GM23338 (cell line): Measurements from ENCODE around the gene STAU1. TPM values are rescaled to one million over a fixed set of nuclear protein-coding genes. Genes with fewer than 3 reads are reported as not detected.

Source experiments
- ATAC-seq: fragments of 200-7000 bp; cut with Tn5 transposase; 3 replicates; pipeline ENCODE4 v1.9.1; 2020
- DNase-seq: peaks from one replicate; pipeline ENCODE4 v3.0.0-alpha.2; 2015; ENCODE audit warnings: low spot score
- H2AFZ ChIP-seq: fragments of 200-600 bp; sonication (generic); 2 replicates; pipeline ENCODE4 v1.8.0; 2016; ENCODE audit warnings: antibody characterized with exemption, mild to moderate bottlenecking, moderate library complexity
- H3F3A ChIP-seq: fragments of 200-600 bp; sonication (generic); replicated peaks from 2 replicates; pipeline ENCODE4 v1.8.0; 2017; ENCODE audit warnings: antibody characterized with exemption, mixed run types, low read depth
- H3K27ac ChIP-seq: fragments of 200-600 bp; sonication (generic); 2 replicates; pipeline ENCODE4 v1.6.1; 2016; ENCODE audit warnings: low read depth
- H3K27me3 ChIP-seq: fragments of 200-600 bp; sonication (generic); 2 replicates; pipeline ENCODE4 v1.8.0; 2016; ENCODE audit warnings: mild to moderate bottlenecking, mixed run types, moderate library complexity; ENCODE audit not compliant: insufficient read depth
- H3K36me3 ChIP-seq: fragments of 200-600 bp; sonication (generic); 2 replicates; pipeline ENCODE4 v1.8.0; 2016; ENCODE audit warnings: mild to moderate bottlenecking; ENCODE audit not compliant: insufficient read depth
- H3K4me1 ChIP-seq: fragments of 200-600 bp; sonication (generic); 2 replicates; pipeline ENCODE4 v1.8.0; 2016; ENCODE audit warnings: mild to moderate bottlenecking, moderate library complexity; ENCODE audit not compliant: insufficient read depth
- H3K4me2 ChIP-seq: fragments of 200-600 bp; sonication (generic); 2 replicates; pipeline ENCODE4 v1.7.1; 2017; ENCODE audit warnings: mixed run types
- H3K4me3 ChIP-seq: fragments of 200-600 bp; sonication (generic); 2 replicates; pipeline ENCODE4 v1.6.1; 2016; ENCODE audit warnings: mixed run types
- H3K79me2 ChIP-seq: fragments of 200-600 bp; sonication (generic); replicated peaks from 2 replicates; pipeline ENCODE4 v1.8.0; 2017; ENCODE audit warnings: mild to moderate bottlenecking; ENCODE audit not compliant: insufficient read depth
- H3K9me2 ChIP-seq: fragments of 200-600 bp; sonication (generic); 2 replicates; pipeline ENCODE4 v1.8.0; 2017; ENCODE audit not compliant: insufficient read depth
- H4K20me1 ChIP-seq: fragments of 200-600 bp; sonication (generic); replicated peaks from 2 replicates; pipeline ENCODE4 v1.8.0; 2017; ENCODE audit warnings: mild to moderate bottlenecking; ENCODE audit not compliant: insufficient read depth
- H3K27ac Mint-ChIP-seq: 2 replicates; pipeline ENCODE4 v1.8.0; 2020; ENCODE audit warnings: inconsistent platforms, mild to moderate bottlenecking, moderate library complexity, mixed read lengths
- H3K27me3 Mint-ChIP-seq: 3 replicates; pipeline ENCODE4 v1.8.0; 2022; ENCODE audit warnings: low read depth, mild to moderate bottlenecking, moderate library complexity, mixed read lengths, inconsistent platforms; ENCODE audit not compliant: insufficient read depth, poor library complexity
- H3K36me3 Mint-ChIP-seq: 3 replicates; pipeline ENCODE4 v1.8.0; 2021; ENCODE audit warnings: low read depth, mild to moderate bottlenecking, inconsistent platforms, moderate library complexity, mixed read lengths
- H3K4me1 Mint-ChIP-seq: 3 replicates; pipeline ENCODE4 v1.8.0; 2020; ENCODE audit warnings: mild to moderate bottlenecking, inconsistent platforms, mixed read lengths
- H3K4me3 Mint-ChIP-seq: 3 replicates; pipeline ENCODE4 v1.8.0; 2021; ENCODE audit warnings: moderate library complexity, mild to moderate bottlenecking, inconsistent platforms, mixed read lengths
- H3K9me3 Mint-ChIP-seq: 3 replicates; pipeline ENCODE4 v1.8.0; 2020; ENCODE audit warnings: moderate library complexity, mild to moderate bottlenecking, inconsistent platforms, mixed read lengths
- CREB1 ChIP-seq: fragments of 250-450 bp; sonication (Bioruptor Pico); IDR thresholded peaks from 2 replicates; pipeline ENCODE4 v1.5.0; 2020; ENCODE audit warnings: low read depth, mild to moderate bottlenecking, moderate library complexity
- EZH2 ChIP-seq: fragments of 200-600 bp; sonication (generic); IDR thresholded peaks from one replicate; pipeline ENCODE4 v1.8.0; 2017; ENCODE audit warnings: antibody characterized with exemption, mild to moderate bottlenecking, low read depth; ENCODE audit not compliant: unreplicated experiment
- EZH2phosphoT487 ChIP-seq: fragments of 200-600 bp; sonication (generic); IDR thresholded peaks from one replicate; pipeline ENCODE4 v1.8.1; 2018; ENCODE audit warnings: antibody characterized with exemption; ENCODE audit not compliant: unreplicated experiment
- JUNB ChIP-seq: IDR thresholded peaks from one replicate; pipeline ENCODE4 v1.6.1; 2016; ENCODE audit warnings: antibody characterized with exemption; ENCODE audit not compliant: unreplicated experiment
- POLR2AphosphoS5 ChIP-seq: IDR thresholded peaks from 2 replicates; pipeline ENCODE4 v1.6.1; 2016; ENCODE audit warnings: antibody characterized with exemption, low read depth
- ZNF114 ChIP-seq: fragments of 250-450 bp; sonication (Bioruptor Pico); IDR thresholded peaks from 2 replicates; pipeline ENCODE4 v1.5.0; 2020; ENCODE audit warnings: mild to moderate bottlenecking, moderate library complexity
- polyA plus RNA-seq: library from polyadenylated mRNA; unstranded; fragments of >200 nt; fragmentation: Nextera tagmentation; extraction: Ambion mirVana; gene quantifications from 2 replicates; pipeline ENCODE4 v1.2.1, GENCODE V29; 2016
- total RNA-seq: library from RNA; depleted of rRNA; stranded (reverse); fragments of >200 nt; shearing (Covaris generic); gene quantifications from 2 replicates; pipeline ENCODE4 v1.2.3, GENCODE V29; 2014
- TF ChIP-seq, protein P1 (sequence below): fragments of 250-450 bp; sonication (Bioruptor Pico); IDR thresholded peaks from 2 replicates; pipeline ENCODE4 v1.5.0; 2020; ENCODE audit warnings: mild to moderate bottlenecking, moderate library complexity
- TF ChIP-seq, protein P2 (sequence below), 2 experiments: fragments of 200-600 bp in 1 of 2; sonication (generic) in 1 of 2; conservative IDR thresholded peaks; 2 replicates each; pipeline versions ENCODE4 v1.5.1 to v1.6.1; 2016 to 2017; ENCODE audit warnings: antibody characterized with exemption in 2 of 2, low read depth in 2 of 2, mild to moderate bottlenecking in 2 of 2, moderate library complexity in 1 of 2
- TF ChIP-seq, protein P3 (sequence below): IDR thresholded peaks from 2 replicates; pipeline ENCODE4 v1.6.1; 2016; ENCODE audit warnings: antibody characterized with exemption
- TF ChIP-seq, protein P4 (sequence below): IDR thresholded peaks from one replicate; pipeline ENCODE4 v1.6.1; 2018; ENCODE audit warnings: antibody characterized with exemption; ENCODE audit not compliant: unreplicated experiment

Gene STAU1
- total and polyA plus RNA-seq, 2 experiments from 2014 or later = 102 TPM

DNA sequence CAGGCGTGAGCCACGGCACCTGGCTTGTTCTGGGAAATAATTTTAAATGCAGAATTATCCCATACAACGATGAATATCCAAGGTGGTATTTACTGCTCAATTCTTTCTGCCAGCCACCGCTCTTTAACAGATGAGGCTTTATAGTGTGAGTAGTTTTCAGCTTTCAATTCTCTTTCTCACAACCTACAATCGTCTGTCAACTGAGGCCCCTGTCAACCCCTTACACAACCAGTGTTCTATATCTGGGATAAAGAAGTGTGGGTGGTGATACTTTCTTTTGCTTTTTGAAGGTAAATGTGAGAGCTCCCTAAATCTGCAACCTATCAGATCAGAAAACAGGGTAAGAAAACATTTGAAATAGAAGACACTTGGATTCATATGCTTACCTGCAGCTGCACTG is 22.5 kb downstream of the STAU1 start (continued):
- TF ChIP-seq, protein P1, sequence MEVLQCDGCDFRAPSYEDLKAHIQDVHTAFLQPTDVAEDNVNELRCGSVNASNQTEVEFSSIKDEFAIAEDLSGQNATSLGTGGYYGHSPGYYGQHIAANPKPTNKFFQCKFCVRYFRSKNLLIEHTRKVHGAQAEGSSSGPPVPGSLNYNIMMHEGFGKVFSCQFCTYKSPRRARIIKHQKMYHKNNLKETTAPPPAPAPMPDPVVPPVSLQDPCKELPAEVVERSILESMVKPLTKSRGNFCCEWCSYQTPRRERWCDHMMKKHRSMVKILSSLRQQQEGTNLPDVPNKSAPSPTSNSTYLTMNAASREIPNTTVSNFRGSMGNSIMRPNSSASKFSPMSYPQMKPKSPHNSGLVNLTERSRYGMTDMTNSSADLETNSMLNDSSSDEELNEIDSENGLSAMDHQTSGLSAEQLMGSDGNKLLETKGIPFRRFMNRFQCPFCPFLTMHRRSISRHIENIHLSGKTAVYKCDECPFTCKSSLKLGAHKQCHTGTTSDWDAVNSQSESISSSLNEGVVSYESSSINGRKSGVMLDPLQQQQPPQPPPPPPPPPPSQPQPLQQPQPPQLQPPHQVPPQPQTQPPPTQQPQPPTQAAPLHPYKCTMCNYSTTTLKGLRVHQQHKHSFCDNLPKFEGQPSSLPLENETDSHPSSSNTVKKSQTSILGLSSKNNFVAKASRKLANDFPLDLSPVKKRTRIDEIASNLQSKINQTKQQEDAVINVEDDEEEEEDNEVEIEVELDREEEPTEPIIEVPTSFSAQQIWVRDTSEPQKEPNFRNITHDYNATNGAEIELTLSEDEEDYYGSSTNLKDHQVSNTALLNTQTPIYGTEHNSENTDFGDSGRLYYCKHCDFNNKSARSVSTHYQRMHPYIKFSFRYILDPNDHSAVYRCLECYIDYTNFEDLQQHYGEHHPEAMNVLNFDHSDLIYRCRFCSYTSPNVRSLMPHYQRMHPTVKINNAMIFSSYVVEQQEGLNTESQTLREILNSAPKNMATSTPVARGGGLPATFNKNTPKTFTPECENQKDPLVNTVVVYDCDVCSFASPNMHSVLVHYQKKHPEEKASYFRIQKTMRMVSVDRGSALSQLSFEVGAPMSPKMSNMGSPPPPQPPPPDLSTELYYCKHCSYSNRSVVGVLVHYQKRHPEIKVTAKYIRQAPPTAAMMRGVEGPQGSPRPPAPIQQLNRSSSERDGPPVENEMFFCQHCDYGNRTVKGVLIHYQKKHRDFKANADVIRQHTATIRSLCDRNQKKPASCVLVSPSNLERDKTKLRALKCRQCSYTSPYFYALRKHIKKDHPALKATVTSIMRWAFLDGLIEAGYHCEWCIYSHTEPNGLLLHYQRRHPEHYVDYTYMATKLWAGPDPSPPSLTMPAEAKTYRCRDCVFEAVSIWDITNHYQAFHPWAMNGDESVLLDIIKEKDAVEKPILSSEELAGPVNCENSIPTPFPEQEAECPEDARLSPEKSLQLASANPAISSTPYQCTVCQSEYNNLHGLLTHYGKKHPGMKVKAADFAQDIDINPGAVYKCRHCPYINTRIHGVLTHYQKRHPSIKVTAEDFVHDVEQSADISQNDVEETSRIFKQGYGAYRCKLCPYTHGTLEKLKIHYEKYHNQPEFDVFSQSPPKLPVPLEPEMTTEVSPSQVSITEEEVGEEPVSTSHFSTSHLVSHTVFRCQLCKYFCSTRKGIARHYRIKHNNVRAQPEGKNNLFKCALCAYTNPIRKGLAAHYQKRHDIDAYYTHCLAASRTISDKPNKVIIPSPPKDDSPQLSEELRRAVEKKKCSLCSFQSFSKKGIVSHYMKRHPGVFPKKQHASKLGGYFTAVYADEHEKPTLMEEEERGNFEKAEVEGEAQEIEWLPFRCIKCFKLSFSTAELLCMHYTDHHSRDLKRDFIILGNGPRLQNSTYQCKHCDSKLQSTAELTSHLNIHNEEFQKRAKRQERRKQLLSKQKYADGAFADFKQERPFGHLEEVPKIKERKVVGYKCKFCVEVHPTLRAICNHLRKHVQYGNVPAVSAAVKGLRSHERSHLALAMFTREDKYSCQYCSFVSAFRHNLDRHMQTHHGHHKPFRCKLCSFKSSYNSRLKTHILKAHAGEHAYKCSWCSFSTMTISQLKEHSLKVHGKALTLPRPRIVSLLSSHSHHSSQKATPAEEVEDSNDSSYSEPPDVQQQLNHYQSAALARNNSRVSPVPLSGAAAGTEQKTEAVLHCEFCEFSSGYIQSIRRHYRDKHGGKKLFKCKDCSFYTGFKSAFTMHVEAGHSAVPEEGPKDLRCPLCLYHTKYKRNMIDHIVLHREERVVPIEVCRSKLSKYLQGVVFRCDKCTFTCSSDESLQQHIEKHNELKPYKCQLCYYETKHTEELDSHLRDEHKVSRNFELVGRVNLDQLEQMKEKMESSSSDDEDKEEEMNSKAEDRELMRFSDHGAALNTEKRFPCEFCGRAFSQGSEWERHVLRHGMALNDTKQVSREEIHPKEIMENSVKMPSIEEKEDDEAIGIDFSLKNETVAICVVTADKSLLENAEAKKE (CRISPR knock-in tag) = no peak
- TF ChIP-seq CREB1 (CRISPR knock-in tag) (no peak), ZNF114 (no peak), EZH2 (no peak)
- TF ChIP-seq, protein P2, sequence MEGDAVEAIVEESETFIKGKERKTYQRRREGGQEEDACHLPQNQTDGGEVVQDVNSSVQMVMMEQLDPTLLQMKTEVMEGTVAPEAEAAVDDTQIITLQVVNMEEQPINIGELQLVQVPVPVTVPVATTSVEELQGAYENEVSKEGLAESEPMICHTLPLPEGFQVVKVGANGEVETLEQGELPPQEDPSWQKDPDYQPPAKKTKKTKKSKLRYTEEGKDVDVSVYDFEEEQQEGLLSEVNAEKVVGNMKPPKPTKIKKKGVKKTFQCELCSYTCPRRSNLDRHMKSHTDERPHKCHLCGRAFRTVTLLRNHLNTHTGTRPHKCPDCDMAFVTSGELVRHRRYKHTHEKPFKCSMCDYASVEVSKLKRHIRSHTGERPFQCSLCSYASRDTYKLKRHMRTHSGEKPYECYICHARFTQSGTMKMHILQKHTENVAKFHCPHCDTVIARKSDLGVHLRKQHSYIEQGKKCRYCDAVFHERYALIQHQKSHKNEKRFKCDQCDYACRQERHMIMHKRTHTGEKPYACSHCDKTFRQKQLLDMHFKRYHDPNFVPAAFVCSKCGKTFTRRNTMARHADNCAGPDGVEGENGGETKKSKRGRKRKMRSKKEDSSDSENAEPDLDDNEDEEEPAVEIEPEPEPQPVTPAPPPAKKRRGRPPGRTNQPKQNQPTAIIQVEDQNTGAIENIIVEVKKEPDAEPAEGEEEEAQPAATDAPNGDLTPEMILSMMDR (conservative IDR thresholded peaks at IDR 0.05; ENCODE audit: low read depth in 2 of 2) = no peak

DNA sequence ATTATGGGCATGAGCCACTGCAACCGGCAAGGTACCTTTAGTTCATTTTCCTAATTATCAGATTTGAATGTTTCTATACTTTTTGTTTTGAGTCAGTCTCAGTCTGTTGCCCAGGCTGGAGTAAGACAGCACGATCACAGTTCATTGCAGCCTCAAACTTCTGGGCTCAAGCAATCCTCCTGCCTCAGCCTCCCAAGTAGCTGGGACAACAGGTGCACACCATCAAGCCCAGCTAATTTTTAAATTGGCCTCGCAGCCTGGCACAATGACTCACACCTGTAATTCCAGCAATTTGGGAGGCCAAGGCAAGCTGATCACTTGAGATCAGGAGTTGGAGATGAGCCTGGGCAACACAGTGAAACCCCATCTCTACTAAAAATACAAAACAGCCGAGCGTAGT is 24.4 kb downstream of the STAU1 start:
- no peaks in the 10 kb centered on the region for H3K27me3 Mint-ChIP-seq
- Histone ChIP-seq H4K20me1 (peaks cover 33% of the 10 kb centered on the region), H3K27me3 (no peaks in the 10 kb centered on the region), H3K36me3 (peaks cover 5% of the 10 kb centered on the region; the same call in 1 of the 2 replicates), H3K4me1 (0 out of 2 replicates have a peak, but pooled peaks cover under 1% of the 10 kb centered on the region), H3K4me2 (no peak overlapping the region), H3F3A (no peaks in the 10 kb centered on the region), H3K4me3 (no peak overlapping the region), H3K79me2 (peaks cover 100% of the 10 kb centered on the region), H3K27ac (no peak overlapping the region), H2AFZ (no peak overlapping the region), H3K9me2 (no peaks in the 10 kb centered on the region)
- H3K36me3 Mint-ChIP-seq = peaks cover 12% of the 10 kb centered on the region
- no peak overlapping the region for H3K27ac Mint-ChIP-seq
- no peak for ATAC-seq
- DNase-seq = no peak
- no peaks in the 10 kb centered on the region for H3K9me3 Mint-ChIP-seq
- H3K4me1 Mint-ChIP-seq = peaks cover 5% of the 10 kb centered on the region; the same call in 2 of the 3 replicates
- H3K4me3 Mint-ChIP-seq = no peak overlapping the region
- TF ChIP-seq, protein P2 (conservative IDR thresholded peaks at IDR 0.05; ENCODE audit: low read depth in 2 of 2) = no peak
- TF ChIP-seq POLR2AphosphoS5 = no peak
- TF ChIP-seq, protein P3, sequence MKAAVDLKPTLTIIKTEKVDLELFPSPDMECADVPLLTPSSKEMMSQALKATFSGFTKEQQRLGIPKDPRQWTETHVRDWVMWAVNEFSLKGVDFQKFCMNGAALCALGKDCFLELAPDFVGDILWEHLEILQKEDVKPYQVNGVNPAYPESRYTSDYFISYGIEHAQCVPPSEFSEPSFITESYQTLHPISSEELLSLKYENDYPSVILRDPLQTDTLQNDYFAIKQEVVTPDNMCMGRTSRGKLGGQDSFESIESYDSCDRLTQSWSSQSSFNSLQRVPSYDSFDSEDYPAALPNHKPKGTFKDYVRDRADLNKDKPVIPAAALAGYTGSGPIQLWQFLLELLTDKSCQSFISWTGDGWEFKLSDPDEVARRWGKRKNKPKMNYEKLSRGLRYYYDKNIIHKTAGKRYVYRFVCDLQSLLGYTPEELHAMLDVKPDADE = no peak
- no peak for TF ChIP-seq JUNB
- TF ChIP-seq, protein P4, sequence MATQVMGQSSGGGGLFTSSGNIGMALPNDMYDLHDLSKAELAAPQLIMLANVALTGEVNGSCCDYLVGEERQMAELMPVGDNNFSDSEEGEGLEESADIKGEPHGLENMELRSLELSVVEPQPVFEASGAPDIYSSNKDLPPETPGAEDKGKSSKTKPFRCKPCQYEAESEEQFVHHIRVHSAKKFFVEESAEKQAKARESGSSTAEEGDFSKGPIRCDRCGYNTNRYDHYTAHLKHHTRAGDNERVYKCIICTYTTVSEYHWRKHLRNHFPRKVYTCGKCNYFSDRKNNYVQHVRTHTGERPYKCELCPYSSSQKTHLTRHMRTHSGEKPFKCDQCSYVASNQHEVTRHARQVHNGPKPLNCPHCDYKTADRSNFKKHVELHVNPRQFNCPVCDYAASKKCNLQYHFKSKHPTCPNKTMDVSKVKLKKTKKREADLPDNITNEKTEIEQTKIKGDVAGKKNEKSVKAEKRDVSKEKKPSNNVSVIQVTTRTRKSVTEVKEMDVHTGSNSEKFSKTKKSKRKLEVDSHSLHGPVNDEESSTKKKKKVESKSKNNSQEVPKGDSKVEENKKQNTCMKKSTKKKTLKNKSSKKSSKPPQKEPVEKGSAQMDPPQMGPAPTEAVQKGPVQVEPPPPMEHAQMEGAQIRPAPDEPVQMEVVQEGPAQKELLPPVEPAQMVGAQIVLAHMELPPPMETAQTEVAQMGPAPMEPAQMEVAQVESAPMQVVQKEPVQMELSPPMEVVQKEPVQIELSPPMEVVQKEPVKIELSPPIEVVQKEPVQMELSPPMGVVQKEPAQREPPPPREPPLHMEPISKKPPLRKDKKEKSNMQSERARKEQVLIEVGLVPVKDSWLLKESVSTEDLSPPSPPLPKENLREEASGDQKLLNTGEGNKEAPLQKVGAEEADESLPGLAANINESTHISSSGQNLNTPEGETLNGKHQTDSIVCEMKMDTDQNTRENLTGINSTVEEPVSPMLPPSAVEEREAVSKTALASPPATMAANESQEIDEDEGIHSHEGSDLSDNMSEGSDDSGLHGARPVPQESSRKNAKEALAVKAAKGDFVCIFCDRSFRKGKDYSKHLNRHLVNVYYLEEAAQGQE = no peak
- TF ChIP-seq EZH2phosphoT487 = no peak
